Endodermal cell (in vitro differentiated cells): ENCODE data around the gene PNKD. TPM values are rescaled to one million over a fixed set of nuclear protein-coding genes. Genes with fewer than 3 reads are reported as not detected.

ENCODE experiments used
- DNase-seq: peaks from one replicate; pipeline ENCODE4 v3.0.0-alpha.2; 2017
- H3K27ac ChIP-seq: 2 replicates; pipeline ENCODE4 v1.5.1; 2013; ENCODE audit warnings: mild to moderate bottlenecking, low read depth, low read length, moderate library complexity
- H3K27me3 ChIP-seq: 2 replicates; pipeline ENCODE4 v1.6.1; 2013; ENCODE audit warnings: mild to moderate bottlenecking, low read length, moderate library complexity; ENCODE audit not compliant: insufficient read depth, control insufficient read depth, poor library complexity, severe bottlenecking
- H3K36me3 ChIP-seq: 2 replicates; pipeline ENCODE4 v1.7.0; 2013; ENCODE audit warnings: mild to moderate bottlenecking, low read length, moderate library complexity; ENCODE audit not compliant: control insufficient read depth, insufficient read depth
- H3K4me1 ChIP-seq: one replicate; pipeline ENCODE4 v1.7.0; 2013; ENCODE audit warnings: low read length; ENCODE audit not compliant: control insufficient read depth, insufficient read depth
- H3K4me3 ChIP-seq: 2 replicates; pipeline ENCODE4 v1.5.1; 2013; ENCODE audit warnings: mild to moderate bottlenecking, low read length, moderate library complexity
- H3K9ac ChIP-seq: 2 replicates; pipeline ENCODE4 v1.6.1; 2013; ENCODE audit warnings: mild to moderate bottlenecking, low read length, moderate library complexity; ENCODE audit not compliant: poor library complexity, severe bottlenecking; ENCODE audit errors: extremely low read depth
- H3K9me3 ChIP-seq: 2 replicates; pipeline ENCODE4 v1.6.1; 2013; ENCODE audit warnings: mild to moderate bottlenecking, low read length, moderate library complexity; ENCODE audit not compliant: control insufficient read depth
- H3K27ac Mint-ChIP-seq: 2 replicates; pipeline ENCODE4 v1.8.0; 2020; ENCODE audit warnings: mixed read lengths
- H3K27me3 Mint-ChIP-seq: 2 replicates; pipeline ENCODE4 v1.8.0; 2021; ENCODE audit warnings: mild to moderate bottlenecking, mixed read lengths; ENCODE audit not compliant: insufficient read depth
- H3K36me3 Mint-ChIP-seq: 2 replicates; pipeline ENCODE4 v1.8.0; 2020; ENCODE audit warnings: low read depth, mixed read lengths
- H3K4me1 Mint-ChIP-seq: 2 replicates; pipeline ENCODE4 v1.8.0; 2020; ENCODE audit warnings: mixed read lengths
- H3K4me3 Mint-ChIP-seq: 2 replicates; pipeline ENCODE4 v1.8.0; 2020; ENCODE audit warnings: mild to moderate bottlenecking, moderate library complexity, mixed read lengths
- H3K9me3 Mint-ChIP-seq: 2 replicates; pipeline ENCODE4 v1.8.0; 2020; ENCODE audit warnings: mild to moderate bottlenecking, mixed read lengths
- WGBS, 2 experiments: methylation state at CpG; one replicate each; pipeline versions ENCODE4 v1.1.5 to v1.1.7; 2013; ENCODE audit warnings: missing lambda C conversion rate in 2 of 2, mixed read lengths in 1 of 2; ENCODE audit not compliant: insufficient coverage in 1 of 2, insufficient read length in 1 of 2; 5-methylcytosine and 5-hydroxymethylcytosine counted together
- total RNA-seq, 2 donors: library from RNA; stranded (reverse); fragmentation: NEBNext Ultra II Directional in 1 of 2; extraction: Animal tissue kit (Norgen Biotek cat#: 25700) in 1 of 2; gene quantifications; 2 replicates in 1 of 2; 3 replicates in 1 of 2; pipeline ENCODE4 v1.2.1, GENCODE V29; 2021
- TF ChIP-seq, protein P1 (sequence below): fragments of 200-600 bp; sonication (generic); conservative IDR thresholded peaks from 2 replicates; pipeline ENCODE4 v1.5.0; 2021; ENCODE audit warnings: antibody characterized with exemption, mild to moderate bottlenecking

The PNKD gene
- total RNA-seq, 2 donors from 2014 or later: 33.9 to 39.6 TPM

DNA sequence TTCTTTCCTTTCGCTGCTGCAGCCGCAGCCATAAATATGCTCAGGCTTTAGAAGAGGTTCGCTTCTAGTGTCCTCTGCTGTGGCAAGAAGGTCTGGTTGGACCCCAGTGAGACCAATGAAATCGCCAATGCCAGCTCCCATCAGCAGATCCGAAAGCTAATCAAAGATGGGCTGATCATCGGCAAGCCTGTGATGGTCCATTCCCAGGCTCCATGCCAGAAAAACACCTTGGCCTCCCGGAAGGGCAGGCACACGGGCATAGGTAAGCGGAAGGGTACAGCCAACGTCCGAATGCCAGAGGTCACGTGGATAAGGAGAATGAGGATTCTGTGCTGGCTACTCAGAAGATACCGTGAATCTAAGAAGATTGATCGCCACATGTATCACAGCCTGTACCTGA lies 83.7 kb downstream of the PNKD start:
- peaks cover 14% of the 10 kb centered on the region for H3K9me3 ChIP-seq
- H3K27me3 ChIP-seq: no peaks in the 10 kb centered on the region
- no peak overlapping the region for H3K4me3 ChIP-seq
- no peak overlapping the region for H3K4me3 Mint-ChIP-seq
- 94 to 95% methylated on average over 13 to 14 of the region's 14 CpGs for WGBS, 2 experiments
- TF ChIP-seq, protein P1, sequence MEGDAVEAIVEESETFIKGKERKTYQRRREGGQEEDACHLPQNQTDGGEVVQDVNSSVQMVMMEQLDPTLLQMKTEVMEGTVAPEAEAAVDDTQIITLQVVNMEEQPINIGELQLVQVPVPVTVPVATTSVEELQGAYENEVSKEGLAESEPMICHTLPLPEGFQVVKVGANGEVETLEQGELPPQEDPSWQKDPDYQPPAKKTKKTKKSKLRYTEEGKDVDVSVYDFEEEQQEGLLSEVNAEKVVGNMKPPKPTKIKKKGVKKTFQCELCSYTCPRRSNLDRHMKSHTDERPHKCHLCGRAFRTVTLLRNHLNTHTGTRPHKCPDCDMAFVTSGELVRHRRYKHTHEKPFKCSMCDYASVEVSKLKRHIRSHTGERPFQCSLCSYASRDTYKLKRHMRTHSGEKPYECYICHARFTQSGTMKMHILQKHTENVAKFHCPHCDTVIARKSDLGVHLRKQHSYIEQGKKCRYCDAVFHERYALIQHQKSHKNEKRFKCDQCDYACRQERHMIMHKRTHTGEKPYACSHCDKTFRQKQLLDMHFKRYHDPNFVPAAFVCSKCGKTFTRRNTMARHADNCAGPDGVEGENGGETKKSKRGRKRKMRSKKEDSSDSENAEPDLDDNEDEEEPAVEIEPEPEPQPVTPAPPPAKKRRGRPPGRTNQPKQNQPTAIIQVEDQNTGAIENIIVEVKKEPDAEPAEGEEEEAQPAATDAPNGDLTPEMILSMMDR: no peak
- H3K4me1 ChIP-seq: peaks cover 6% of the 10 kb centered on the region
- DNase-seq: no peak
- peaks cover 14% of the 10 kb centered on the region for H3K4me1 Mint-ChIP-seq
- H3K36me3 ChIP-seq: no peaks in the 10 kb centered on the region
- no peak overlapping the region for H3K27ac Mint-ChIP-seq
- peaks cover 21% of the 10 kb centered on the region for H3K9me3 Mint-ChIP-seq
- H3K27me3 Mint-ChIP-seq: peaks cover 2% of the 10 kb centered on the region
- no peak overlapping the region for H3K27ac ChIP-seq
- no peak overlapping the region for H3K9ac ChIP-seq
- H3K36me3 Mint-ChIP-seq: no peaks in the 10 kb centered on the region

DNA sequence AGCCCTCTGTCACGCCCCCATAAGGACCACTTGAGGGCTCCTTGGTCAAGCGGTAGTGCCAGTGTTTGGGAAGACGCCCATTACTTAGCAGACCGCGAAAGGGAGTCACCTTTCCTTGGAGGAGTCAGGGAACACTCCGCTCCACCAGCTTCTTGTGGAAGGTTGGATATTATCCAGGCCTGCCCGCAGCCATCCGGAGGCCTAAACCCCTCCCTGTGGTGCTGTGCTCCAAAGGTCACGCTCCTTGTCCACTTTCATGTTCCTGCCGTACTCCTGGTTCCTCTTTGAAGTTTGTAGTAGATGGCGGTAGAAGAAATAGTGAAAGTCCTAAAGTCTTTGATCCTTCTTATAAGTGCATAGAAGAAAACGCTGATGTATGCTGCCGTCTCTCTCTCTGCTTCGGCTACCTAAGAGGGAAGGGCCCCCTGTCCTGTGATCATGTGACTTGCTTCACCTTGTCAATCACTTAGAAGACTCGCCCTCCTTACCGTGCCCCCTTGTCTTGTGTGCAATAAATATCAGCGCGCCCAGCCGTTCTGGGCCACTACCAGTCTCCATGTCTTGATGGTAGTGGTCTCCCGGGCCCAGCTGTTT lies 84.6 kb downstream of the PNKD start:
- no peak overlapping the region for H3K9ac ChIP-seq
- Mint-ChIP-seq H3K9me3 (peaks cover 13% of the 10 kb centered on the region), H3K4me3 (no peak overlapping the region), H3K36me3 (no peaks in the 10 kb centered on the region), H3K27me3 (no peaks in the 10 kb centered on the region), H3K27ac (no peak overlapping the region), H3K4me1 (peaks cover 14% of the 10 kb centered on the region)
- no peaks in the 10 kb centered on the region for H3K27me3 ChIP-seq
- H3K36me3 ChIP-seq: no peaks in the 10 kb centered on the region
- H3K9me3 ChIP-seq: peaks cover 14% of the 10 kb centered on the region
- peaks cover 6% of the 10 kb centered on the region for H3K4me1 ChIP-seq
- no peak overlapping the region for H3K27ac ChIP-seq
- 94 to 98% methylated on average over 11 to 19 of the region's 20 CpGs for WGBS, 2 experiments
- H3K4me3 ChIP-seq: no peak overlapping the region
- TF ChIP-seq, protein P1: no peak
- no peak for DNase-seq

GRCh38 chr2:218357236-218358177 lies 87.2 kb downstream of the PNKD start:
- Mint-ChIP-seq H3K27ac (peak overlapping the region; percentile 62), H3K36me3 (no peaks in the 10 kb centered on the region), H3K4me1 (peaks cover 23% of the 10 kb centered on the region), H3K9me3 (no peaks in the 10 kb centered on the region), H3K27me3 (no peaks in the 10 kb centered on the region), H3K4me3 (peak overlapping the region; percentile 22)
- Histone ChIP-seq H3K27ac (no peak overlapping the region), H3K9me3 (no peaks in the 10 kb centered on the region), H3K36me3 (no peaks in the 10 kb centered on the region), H3K27me3 (no peaks in the 10 kb centered on the region), H3K9ac (no peak overlapping the region), H3K4me1 (peaks cover 9% of the 10 kb centered on the region), H3K4me3 (no peak overlapping the region)
- TF ChIP-seq, protein P1: no peak
- 74 to 77% methylated on average over 12 to 17 of the region's 17 CpGs for WGBS, 2 experiments
- peak; percentile 63 for DNase-seq
